ENCODE data around the gene APBB1.

APBB1 gene

DNA sequence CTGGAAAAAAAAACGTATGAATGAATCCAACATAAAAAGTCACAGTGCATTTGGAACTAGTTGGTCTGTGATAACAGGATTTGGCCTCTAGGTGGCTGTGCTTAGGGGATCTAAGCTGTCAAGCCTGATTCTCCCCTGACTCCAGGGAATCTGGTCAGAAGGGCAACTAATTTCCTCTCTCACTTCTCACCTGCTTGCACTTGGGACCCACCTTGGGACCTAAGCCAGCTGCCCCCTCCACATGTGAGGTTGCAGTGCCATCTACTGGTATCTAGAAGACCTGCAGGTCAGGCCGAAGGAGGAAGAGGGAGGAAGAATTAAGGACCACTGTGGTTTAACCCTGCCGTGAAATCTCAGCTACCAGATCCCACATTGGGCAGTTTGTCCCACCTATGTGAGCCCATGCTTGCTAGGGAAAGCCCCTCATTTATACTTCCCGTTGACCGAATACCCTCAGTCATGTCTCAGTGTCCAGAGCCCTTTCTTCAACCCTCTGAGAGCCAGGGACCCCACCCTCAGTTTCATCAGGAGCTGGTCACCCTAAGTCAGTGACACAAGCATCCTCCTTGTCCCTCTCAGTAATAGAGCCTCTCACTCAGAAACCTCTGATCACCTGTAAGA, 65.4 kb downstream of the APBB1 start:
- DNase-seq (ENCODE audit: insufficient read length, low spot score): no peak
- TF ChIP-seq, protein P1, sequence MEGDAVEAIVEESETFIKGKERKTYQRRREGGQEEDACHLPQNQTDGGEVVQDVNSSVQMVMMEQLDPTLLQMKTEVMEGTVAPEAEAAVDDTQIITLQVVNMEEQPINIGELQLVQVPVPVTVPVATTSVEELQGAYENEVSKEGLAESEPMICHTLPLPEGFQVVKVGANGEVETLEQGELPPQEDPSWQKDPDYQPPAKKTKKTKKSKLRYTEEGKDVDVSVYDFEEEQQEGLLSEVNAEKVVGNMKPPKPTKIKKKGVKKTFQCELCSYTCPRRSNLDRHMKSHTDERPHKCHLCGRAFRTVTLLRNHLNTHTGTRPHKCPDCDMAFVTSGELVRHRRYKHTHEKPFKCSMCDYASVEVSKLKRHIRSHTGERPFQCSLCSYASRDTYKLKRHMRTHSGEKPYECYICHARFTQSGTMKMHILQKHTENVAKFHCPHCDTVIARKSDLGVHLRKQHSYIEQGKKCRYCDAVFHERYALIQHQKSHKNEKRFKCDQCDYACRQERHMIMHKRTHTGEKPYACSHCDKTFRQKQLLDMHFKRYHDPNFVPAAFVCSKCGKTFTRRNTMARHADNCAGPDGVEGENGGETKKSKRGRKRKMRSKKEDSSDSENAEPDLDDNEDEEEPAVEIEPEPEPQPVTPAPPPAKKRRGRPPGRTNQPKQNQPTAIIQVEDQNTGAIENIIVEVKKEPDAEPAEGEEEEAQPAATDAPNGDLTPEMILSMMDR (IDR thresholded peaks at IDR 0.05; ENCODE audit: insufficient read depth, missing control alignments): peak; percentile 89
- no peak for FAIRE-seq

DNA sequence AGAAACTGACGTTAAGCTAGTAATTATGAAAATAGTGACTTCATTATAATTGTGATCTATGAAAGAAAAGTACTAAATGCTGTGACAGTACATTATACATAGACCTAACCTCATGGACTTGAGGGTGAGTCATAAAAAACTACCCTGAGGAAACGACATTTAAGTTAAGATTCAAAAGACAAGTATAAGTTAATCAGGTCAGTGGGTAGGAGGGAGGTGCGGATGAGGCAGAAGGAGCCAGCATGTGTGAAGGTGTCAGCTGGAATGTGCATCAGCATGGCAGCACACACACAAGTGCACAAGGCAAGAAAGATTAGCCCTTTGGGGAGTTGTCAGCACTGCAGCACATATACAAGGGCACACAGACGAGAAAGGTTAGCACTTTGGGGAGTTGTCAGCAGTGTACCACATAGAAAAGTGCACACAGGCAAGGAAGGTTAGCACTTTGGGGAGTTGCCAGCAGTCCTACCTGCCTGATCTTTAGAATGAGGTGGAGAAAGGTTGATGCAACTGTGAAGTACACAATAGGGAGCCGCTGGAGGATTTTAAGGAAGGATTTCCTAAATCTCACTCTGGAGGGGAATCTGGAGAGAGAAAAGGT, 67.0 kb downstream of the APBB1 start:
- TF ChIP-seq, protein P1 (IDR thresholded peaks at IDR 0.05; ENCODE audit: insufficient read depth, missing control alignments): no peak
- DNase-seq (ENCODE audit: insufficient read length, low spot score) (no peak), FAIRE-seq (no peak)

DNA sequence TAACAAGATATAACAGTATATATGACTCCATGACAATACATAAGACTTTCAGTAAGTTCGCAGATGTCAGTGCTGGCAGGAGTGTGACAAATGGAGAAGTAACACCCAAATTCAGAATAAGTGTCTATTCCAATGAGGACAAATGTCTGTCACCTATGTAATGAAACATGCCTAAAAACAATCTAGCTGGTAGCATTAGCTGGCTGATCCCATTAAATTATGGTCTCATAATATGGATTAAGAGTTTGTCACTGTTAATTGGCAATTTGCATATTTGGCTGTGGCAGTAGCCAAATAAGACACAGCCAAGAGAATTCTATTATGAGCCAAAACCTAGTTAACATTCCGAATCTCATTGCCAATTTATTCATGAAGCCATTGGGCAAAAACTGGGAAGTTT, 68.4 kb downstream of the APBB1 start:
- FAIRE-seq (no peak), DNase-seq (ENCODE audit: insufficient read length, low spot score) (no peak)
- TF ChIP-seq, protein P1 (IDR thresholded peaks at IDR 0.05; ENCODE audit: insufficient read depth, missing control alignments): no peak

DNA sequence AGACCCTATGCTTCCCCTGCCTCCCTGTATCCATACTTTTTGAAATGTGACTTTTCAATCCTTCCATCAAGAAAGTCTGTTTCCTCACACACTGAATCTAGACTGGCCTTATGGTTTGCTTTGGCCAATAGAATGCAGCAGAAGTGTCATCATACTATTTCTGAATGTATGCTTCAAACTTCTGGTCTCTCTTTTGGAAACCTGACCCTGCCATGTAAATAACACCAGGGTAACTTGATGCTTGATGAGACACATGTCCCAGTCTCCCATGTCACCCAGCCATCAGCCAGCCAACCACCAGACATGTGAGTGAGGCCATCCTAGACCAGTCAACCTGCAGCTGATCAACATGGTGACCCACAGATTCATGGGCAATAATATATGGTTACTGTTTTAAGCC, 68.9 kb downstream of the APBB1 start:
- no peak for FAIRE-seq
- TF ChIP-seq, protein P1 (IDR thresholded peaks at IDR 0.05; ENCODE audit: insufficient read depth, missing control alignments): no peak

DNA sequence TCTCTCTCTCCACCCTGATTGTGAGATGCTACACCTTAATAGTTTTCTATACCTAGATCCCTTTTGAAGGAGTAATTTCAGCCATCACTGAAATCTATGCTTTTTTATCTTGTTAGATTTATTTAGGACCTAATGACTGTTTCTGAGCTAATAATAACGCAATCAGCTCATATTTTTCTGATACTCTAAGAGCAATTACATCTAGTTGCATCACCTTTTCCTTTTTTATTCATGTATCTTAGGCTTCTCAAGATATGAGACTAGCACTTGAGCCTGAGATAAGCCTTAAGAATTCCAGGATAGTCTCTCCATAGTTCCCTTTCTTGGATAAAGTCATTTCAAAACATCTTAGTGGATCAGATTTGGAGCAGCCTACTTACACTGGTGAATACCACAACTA, 73.5 kb downstream of the APBB1 start:
- DNase-seq (ENCODE audit: insufficient read length, low spot score) (no peak), FAIRE-seq (no peak)
- TF ChIP-seq, protein P1 (IDR thresholded peaks at IDR 0.05; ENCODE audit: insufficient read depth, missing control alignments): no peak

More for the DNA sequence above, 68.9 kb downstream of the APBB1 start:
- DNase-seq (ENCODE audit: insufficient read length, low spot score): no peak

All from D721Med (cell line).